Fibroblast of lung (primary cell): ENCODE data around the gene S100A1. TPM values are rescaled to one million over a fixed set of nuclear protein-coding genes. Genes with fewer than 3 reads are reported as not detected.

Source experiments
- DNase-seq, 2 donors: peaks; one replicate each; pipeline versions ENCODE4 v3.0.0 to v3.0.0-alpha.2; 2010; ENCODE audit warnings: low read depth in 2 of 2
- H2AFZ ChIP-seq: 2 replicates; pipeline ENCODE4 v1.5.1; 2012; ENCODE audit warnings: low read length, control low read depth, inconsistent platforms
- H3K27ac ChIP-seq: 2 replicates; pipeline ENCODE4 v1.5.1; 2011; ENCODE audit warnings: low read length, control low read depth; ENCODE audit not compliant: insufficient read depth
- H3K27me3 ChIP-seq: 2 replicates; pipeline ENCODE4 v1.5.1; 2011; ENCODE audit warnings: mild to moderate bottlenecking, low read length; ENCODE audit not compliant: control insufficient read depth, insufficient read depth
- H3K36me3 ChIP-seq: 2 replicates; pipeline ENCODE4 v1.5.1; 2011; ENCODE audit warnings: low read length; ENCODE audit not compliant: control insufficient read depth, insufficient read depth
- H3K4me1 ChIP-seq: 2 replicates; pipeline ENCODE4 v1.5.1; 2011; ENCODE audit warnings: low read length; ENCODE audit not compliant: control insufficient read depth, insufficient read depth; ENCODE audit errors: extremely low read depth
- H3K4me2 ChIP-seq: 2 replicates; pipeline ENCODE4 v1.5.1; 2011; ENCODE audit warnings: low read length, control low read depth; ENCODE audit not compliant: insufficient read depth; ENCODE audit errors: extremely low read depth
- H3K4me3 ChIP-seq, 4 experiments: fragments of 200-600 bp in 1 of 4; sonication (generic) in 1 of 4; replicated peaks in 1 of 4; 2 replicates each; pipeline ENCODE4 v1.5.1; 2011 to 2016; ENCODE audit warnings: low read length in 4 of 4, low read depth in 3 of 4, mild to moderate bottlenecking in 3 of 4, control low read depth in 2 of 4, inconsistent platforms in 1 of 4, mixed read lengths in 1 of 4; ENCODE audit not compliant: insufficient read depth in 1 of 4; ENCODE audit errors: control extremely low read depth in 1 of 4
- H3K79me2 ChIP-seq: 2 replicates; pipeline ENCODE4 v1.5.1; 2012; ENCODE audit warnings: mild to moderate bottlenecking, low read length, inconsistent platforms; ENCODE audit not compliant: control insufficient read depth, insufficient read depth
- H3K9ac ChIP-seq: 2 replicates; pipeline ENCODE4 v1.5.1; 2011; ENCODE audit warnings: mild to moderate bottlenecking, low read length, control low read depth; ENCODE audit not compliant: insufficient read depth
- H3K9me3 ChIP-seq: 2 replicates; pipeline ENCODE4 v1.5.1; 2012; ENCODE audit warnings: low read depth, low read length; ENCODE audit not compliant: control insufficient read depth, insufficient read depth
- H4K20me1 ChIP-seq: 2 replicates; pipeline ENCODE4 v1.5.1; 2011; ENCODE audit warnings: low read length; ENCODE audit not compliant: control insufficient read depth, insufficient read depth; ENCODE audit errors: extremely low read depth
- EZH2 ChIP-seq: IDR thresholded peaks from 2 replicates; pipeline ENCODE4 v1.5.1; 2012; ENCODE audit warnings: low read length, control low read depth, mild to moderate bottlenecking; ENCODE audit errors: missing control alignments
- polyA plus RNA-seq, 2 donors: library from polyadenylated mRNA; depleted of rRNA in 1 of 2; stranded (reverse) in 1 of 2; unstranded in 1 of 2; fragments of >200 nt; gene quantifications; 2 replicates each; pipeline ENCODE4 v1.2.1, GENCODE V29; 2011 to 2012; ENCODE audit warnings: missing spikeins in 1 of 2
- total RNA-seq: library from RNA; depleted of rRNA; stranded (reverse); fragments of >200 nt; gene quantifications from 2 replicates; pipeline ENCODE4 v1.2.1, GENCODE V29; 2014
- TF ChIP-seq, protein P1 (sequence below), 2 donors: IDR thresholded peaks in 1 of 2; conservative IDR thresholded peaks in 1 of 2; 1 replicate in 1 of 2; 2 replicates in 1 of 2; pipeline ENCODE4 v1.5.1; 2011 to 2012; ENCODE audit warnings: low read length in 2 of 2, control low read depth in 1 of 2, inconsistent platforms in 1 of 2, low read depth in 1 of 2, mild to moderate bottlenecking in 1 of 2

The S100A1 gene
- total and polyA plus RNA-seq, 2 donors (not counting 1 experiment from before 2014, with no cell fraction given), result 0.17 to 9.7 TPM

DNA sequence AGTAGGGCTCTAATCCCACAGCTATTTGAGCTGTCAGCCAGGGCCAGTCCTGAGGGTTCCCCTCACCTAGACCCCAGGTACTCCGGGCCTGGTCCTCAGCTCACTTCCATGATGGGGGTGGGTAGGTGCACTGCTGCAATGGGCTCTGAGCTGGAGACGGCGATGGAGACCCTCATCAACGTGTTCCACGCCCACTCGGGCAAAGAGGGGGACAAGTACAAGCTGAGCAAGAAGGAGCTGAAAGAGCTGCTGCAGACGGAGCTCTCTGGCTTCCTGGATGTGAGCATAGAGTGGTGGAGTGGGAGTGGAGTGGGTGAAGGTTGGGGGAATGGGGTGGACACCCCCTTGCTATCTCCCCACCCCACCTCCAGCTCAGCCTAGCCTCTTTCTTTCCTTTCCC, 2.1 kb downstream of the S100A1 start:
- DNase-seq, result no peak
- no peak for TF ChIP-seq EZH2
- TF ChIP-seq, protein P1, sequence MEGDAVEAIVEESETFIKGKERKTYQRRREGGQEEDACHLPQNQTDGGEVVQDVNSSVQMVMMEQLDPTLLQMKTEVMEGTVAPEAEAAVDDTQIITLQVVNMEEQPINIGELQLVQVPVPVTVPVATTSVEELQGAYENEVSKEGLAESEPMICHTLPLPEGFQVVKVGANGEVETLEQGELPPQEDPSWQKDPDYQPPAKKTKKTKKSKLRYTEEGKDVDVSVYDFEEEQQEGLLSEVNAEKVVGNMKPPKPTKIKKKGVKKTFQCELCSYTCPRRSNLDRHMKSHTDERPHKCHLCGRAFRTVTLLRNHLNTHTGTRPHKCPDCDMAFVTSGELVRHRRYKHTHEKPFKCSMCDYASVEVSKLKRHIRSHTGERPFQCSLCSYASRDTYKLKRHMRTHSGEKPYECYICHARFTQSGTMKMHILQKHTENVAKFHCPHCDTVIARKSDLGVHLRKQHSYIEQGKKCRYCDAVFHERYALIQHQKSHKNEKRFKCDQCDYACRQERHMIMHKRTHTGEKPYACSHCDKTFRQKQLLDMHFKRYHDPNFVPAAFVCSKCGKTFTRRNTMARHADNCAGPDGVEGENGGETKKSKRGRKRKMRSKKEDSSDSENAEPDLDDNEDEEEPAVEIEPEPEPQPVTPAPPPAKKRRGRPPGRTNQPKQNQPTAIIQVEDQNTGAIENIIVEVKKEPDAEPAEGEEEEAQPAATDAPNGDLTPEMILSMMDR (conservative IDR thresholded peaks at IDR 0.05 in 1 of 2, IDR thresholded peaks at IDR 0.05 in 1 of 2; ENCODE audit: low read depth in 1 of 2, low read length in 2 of 2), result no peak
- Histone ChIP-seq H3K4me2 (no peak overlapping the region), H3K9ac (no peak overlapping the region), H3K9me3 (no peaks in the 10 kb centered on the region), H3K27ac (no peak overlapping the region), H2AFZ (no peak overlapping the region), H3K79me2 (peaks cover 22% of the 10 kb centered on the region), H3K36me3 (peaks cover 1% of the 10 kb centered on the region), H3K27me3 (no peaks in the 10 kb centered on the region), H3K4me3 (no peak overlapping the region), H4K20me1 (no peaks in the 10 kb centered on the region), H3K4me1 (peaks cover 9% of the 10 kb centered on the region)

DNA sequence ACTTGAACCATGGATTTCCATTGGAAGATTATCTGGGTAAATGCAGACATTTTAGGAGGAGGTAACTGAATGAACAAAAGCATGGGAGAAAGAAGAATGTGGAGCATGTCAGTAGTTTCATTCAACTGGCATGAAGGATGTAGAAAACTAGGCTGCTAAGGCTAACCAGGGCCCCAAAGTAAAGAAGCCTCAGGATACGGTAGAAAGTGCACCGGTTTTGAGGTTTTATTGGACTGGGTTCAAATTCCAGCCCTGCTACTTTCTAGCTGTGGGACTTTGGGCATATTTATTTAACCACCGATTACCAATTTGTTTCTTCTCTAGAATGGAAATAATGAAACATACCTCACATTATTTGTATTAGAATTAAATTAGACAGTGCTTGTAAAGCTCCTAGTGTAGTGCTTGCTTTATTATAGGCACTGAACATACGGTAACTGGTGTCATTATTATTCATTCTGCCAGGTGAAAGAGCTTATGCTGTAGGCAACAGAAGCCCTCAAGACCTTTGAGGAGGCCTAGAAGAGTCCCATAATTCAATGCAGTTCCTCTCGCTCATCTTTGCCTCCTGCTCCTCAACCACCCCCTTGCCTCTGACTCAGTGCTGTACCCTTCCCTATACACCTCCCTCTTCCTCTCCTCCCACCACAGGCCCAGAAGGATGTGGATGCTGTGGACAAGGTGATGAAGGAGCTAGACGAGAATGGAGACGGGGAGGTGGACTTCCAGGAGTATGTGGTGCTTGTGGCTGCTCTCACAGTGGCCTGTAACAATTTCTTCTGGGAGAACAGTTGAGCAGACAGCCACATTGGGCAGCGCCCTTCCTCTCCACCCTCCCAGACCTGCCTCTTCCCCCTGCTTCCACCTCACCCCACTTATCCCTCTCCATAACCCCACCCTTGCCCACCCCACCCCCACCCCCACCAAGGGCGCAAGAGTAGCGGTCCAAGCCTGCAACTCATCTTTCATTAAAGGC, 3.1 kb downstream of the S100A1 start:
- peak in 1 of 2 donors; percentile 44 for DNase-seq
- H3K79me2 ChIP-seq, result peaks cover 24% of the 10 kb centered on the region

DNA sequence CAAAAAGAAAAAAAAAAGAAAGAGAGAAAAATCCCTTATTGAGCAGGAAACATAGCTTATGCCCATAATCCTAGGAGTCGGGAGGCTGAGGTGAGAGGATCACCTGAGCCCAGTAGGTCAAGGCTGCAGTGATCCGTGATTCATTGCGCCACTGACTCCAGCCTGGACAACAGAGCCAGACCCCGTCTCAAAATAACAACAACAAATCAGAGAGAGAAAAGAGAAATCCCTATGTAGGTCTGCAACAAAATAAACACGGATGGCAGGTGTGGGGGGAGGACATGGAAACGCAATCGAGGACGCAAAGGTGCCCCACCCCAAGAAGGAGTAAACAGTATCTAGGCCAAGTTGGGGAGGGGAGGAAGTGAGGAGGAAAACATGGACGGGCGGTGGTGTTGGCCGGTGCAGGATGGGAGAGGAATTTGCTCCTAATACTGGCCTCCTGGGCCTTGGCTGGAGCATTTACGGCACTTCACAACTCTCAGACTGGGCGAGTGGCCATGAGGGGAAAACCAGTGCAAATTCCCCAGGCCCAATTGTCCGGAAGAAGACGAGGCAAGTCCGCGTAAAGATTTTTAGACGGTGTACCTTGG, 5.0 kb downstream of the S100A1 start:
- Histone ChIP-seq H3K9me3 (no peaks in the 10 kb centered on the region), H3K4me3 (peak overlapping the region; percentile 16 to 92 (median 44)), H3K27ac (peak overlapping the region; percentile 93), H3K9ac (no peak overlapping the region), H3K27me3 (no peaks in the 10 kb centered on the region), H3K79me2 (peaks cover 32% of the 10 kb centered on the region), H3K36me3 (peaks cover 12% of the 10 kb centered on the region), H3K4me2 (peak overlapping the region; percentile 91), H4K20me1 (no peaks in the 10 kb centered on the region), H3K4me1 (peaks cover 7% of the 10 kb centered on the region), H2AFZ (peak overlapping the region; percentile 21)
- TF ChIP-seq, protein P1 (conservative IDR thresholded peaks at IDR 0.05 in 1 of 2, IDR thresholded peaks at IDR 0.05 in 1 of 2; ENCODE audit: low read depth in 1 of 2, low read length in 2 of 2), result no peak
- TF ChIP-seq EZH2, result no peak
- DNase-seq, result no peak

More for the DNA sequence above, 3.1 kb downstream of the S100A1 start:
- H3K4me3 ChIP-seq, result no peak overlapping the region
- H3K9me3 ChIP-seq, result no peaks in the 10 kb centered on the region
- H4K20me1 ChIP-seq, result no peaks in the 10 kb centered on the region
- no peak overlapping the region for H2AFZ ChIP-seq
- H3K4me1 ChIP-seq, result peaks cover 7% of the 10 kb centered on the region
- no peak overlapping the region for H3K4me2 ChIP-seq
- no peak overlapping the region for H3K27ac ChIP-seq
- H3K27me3 ChIP-seq, result no peaks in the 10 kb centered on the region
- TF ChIP-seq EZH2, result no peak
- H3K36me3 ChIP-seq, result no peaks in the 10 kb centered on the region
- H3K9ac ChIP-seq, result no peak overlapping the region
